ENCODE data around the gene CLDN15.
A peak's percentile ranks its signal among the peaks of the same experiment; 100 is the strongest.

CLDN15 gene

GRCh38 chr7:101244375-101245146, 7.0 kb upstream of the CLDN15 start, which contains the start of gene FIS1:
FIS1 (minus strand) TSS chr7:101245081; CDS start chr7:101245004, 77 bp downstream.
- peak; percentile 90 for DNase-seq (ENCODE audit: low read depth)

- DNase-seq (ENCODE audit: low read depth), result no peak
Observed at GRCh38 chr7:101243646-101244374, 6.2 kb upstream of the CLDN15 start.

DNA sequence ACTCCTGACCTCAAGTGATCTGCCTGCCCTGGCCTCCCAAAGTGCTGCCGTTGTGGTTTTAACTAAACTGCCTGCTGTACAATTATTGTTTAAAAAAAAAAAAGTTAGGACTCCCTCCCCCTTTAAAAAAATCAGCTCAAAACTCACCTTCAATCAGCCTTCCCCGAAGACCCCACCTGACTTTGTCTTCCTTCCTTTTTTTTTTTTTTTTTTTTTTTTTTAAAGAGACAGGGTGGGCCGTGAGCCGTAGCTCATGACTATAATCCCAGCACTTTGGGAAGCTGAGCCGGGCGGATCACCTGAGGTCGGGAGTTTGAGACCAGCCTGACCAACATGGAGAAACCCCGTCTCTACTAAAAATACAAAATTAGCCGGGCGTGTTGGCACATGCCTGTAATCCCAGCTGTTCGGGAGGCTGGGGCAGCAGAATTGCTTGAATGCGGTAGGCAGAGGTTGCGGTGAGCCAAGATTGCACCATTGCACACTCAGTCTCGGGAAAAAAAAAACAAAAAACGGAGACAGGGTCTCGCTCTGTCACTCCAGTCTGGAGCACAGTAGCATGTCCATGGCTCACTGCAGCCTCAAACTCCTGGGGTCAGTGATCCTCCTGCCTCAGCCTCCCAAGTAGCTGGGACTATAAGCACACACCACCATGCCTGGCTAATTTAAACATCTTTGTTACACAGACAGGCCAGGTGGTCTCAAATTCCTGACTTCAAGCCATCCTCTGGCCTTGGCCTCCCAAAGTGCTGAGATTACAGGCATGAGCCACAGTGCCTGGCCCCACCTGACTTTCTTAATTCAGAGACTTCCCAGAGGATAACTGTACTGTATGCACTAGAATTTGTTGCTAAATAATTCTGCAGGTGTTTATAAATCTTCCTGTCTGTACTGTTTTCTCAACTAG, 4.1 kb upstream of the CLDN15 start:
- no peak for DNase-seq (ENCODE audit: low read depth)

- DNase-seq (ENCODE audit: low read depth), result no peak
Observed at GRCh38 chr7:101241015-101241363, 3.4 kb upstream of the CLDN15 start.

- DNase-seq (ENCODE audit: low read depth), result no peak
Observed at GRCh38 chr7:101240226-101241014, 2.8 kb upstream of the CLDN15 start.

- no peak for DNase-seq (ENCODE audit: low read depth)
Observed at GRCh38 chr7:101239951-101240220, 2.3 kb upstream of the CLDN15 start.

DNA sequence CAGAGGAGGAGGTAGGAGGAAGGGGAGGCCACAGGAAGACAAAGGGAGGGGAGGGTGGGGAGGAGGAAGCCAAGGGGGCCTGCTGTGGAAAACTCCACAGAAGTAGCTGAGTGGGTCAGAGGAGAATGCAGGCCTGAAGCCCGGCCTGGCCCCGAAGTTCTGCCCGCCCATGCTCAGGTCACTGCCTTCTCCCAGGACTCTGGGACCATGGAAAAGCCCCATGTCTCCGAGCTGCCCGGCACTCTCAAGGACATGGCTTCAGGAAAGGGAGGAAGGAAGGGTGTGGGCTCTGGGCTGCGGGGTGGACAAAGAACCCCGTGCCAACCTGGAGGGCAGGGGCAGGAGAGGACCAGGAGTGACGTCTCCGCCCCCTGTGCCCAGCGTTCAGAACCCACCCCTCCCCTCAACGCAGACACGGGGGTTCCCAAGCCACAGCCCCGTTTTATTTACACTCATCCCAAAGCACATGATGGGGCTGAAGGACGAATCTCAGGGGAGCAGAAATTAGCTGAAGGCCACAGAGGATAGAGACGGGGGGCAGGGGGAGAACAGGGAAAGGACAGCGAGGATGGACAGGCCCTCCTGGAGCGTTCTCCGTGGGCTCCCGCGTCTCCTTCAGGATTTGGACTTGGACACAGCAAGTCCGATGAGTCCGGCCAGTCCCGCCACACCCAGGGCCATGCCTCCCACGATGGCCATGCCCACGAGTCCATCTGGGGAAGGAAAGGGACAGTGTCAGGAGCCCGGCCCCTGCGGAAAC, 1.8 kb upstream of the CLDN15 start:
- DNase-seq (ENCODE audit: low read depth), result no peak

DNA sequence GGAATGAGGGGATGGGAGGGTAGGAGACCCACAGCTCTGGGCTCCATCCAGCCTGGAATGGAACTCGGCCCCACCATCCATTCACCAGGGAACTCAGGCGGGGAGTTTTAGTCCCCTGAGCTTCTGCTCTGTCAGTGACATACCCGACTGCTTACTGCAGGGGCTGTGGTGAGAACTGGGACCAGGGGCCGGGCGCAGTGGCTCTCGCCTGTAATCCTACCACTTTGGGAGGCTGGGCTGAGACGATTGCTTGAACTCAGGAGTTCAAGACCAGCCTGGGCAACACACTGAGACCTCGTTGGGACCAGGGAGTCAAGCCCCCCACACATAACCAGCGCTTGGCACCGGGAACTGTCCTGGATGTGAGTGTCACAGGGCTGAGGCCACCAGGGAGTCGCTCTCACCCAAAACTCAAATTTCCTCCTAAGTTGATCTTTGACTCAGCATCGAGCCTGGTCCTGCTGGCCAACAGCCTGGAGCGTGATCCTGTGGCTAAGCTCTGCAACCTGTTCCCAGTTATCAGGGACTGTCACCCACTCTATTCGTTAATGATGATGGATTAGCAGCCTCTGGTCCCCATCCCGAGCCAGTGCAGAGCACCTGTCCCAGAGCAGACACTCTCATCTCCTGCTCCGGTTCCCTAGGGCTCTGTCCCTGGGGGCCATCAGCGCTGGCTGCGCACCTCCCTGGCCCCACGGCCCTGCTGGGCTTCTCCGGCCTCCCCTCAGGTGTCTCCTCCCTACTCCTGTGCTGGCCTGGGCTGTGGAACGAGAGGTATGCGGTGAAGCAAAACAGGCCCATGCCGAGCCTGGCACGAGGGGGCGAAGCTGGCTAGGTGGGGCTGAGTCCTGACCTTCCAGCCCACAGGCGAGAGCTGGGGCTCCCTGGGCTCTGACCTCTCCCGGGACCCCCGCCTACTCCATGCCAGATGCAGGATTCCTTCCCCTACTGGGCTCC, 902 bp upstream of the CLDN15 start:
- no peak for DNase-seq (ENCODE audit: low read depth)

- no peak for DNase-seq (ENCODE audit: low read depth)
Observed at GRCh38 chr7:101236292-101236835, 1.2 kb downstream of the CLDN15 start.

DNA sequence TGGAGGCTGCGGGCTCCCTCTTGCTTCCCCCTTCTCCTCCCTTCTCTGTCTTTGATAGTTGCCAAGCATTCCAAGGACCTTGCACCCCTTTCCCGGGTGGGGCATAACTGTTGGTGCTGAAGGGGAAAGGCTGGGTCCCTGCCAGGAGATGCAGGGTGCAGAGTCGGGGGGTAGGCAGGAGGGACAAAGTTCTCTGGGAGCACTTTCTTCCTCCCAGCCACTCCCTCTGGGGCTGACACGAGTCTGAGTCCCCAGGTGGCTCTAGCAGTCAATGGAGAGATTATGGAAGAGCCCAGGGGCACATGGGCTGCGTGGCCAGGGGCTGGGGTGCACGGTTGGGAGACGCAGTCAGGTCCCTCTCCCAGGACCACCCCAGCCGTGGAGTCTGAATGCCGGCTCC, 2.1 kb downstream of the CLDN15 start:
- DNase-seq (ENCODE audit: low read depth), result no peak

DNA sequence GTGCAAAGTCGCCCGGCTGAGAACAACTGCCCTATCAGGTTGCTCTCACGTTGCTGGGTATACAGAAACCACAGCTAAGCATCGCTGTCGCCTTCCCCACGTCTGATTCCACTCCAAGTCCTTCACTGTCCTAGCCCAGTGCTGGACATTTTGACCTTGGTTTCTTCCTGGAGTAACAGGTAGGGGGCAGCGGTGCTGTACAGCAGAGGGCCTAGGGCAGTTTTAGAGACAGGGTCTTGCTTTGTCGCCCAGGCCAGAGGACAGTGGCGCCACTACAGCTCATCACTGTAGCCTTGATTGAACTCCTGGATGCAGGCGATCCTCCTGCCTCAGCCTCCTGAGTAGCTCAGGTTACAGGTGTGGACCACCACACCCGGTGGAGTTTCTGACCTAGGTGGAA, 2.6 kb downstream of the CLDN15 start:
- DNase-seq (ENCODE audit: low read depth), result no peak

DNA sequence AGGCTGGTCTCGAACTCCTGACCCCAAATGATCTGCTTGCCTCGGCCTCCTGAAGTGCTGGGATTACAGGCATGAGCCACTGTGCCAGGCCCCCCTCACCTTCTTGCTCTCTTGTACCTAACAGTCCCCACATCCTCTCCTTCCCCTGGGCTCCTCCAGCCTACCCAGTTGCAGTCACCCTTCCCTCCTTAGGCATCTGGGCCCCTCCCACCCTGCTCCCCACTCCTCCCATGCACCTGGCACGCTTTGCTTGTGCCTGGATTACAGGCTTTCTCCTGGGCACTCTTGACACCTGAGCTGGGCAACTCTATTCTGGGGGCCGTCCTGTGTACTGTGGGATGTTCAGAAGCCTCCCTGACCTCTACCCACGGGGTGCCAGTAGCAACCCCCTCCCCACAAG, 3.0 kb downstream of the CLDN15 start:
- DNase-seq (ENCODE audit: low read depth), result no peak

GRCh38 chr7:101233907-101234547, 3.6 kb downstream of the CLDN15 start:
- DNase-seq (ENCODE audit: low read depth), result no peak

- no peak for DNase-seq (ENCODE audit: low read depth)
Observed at GRCh38 chr7:101232141-101232850, 5.3 kb downstream of the CLDN15 start.

- DNase-seq (ENCODE audit: low read depth), result no peak
Observed at GRCh38 chr7:101231644-101232043, 6.0 kb downstream of the CLDN15 start.

DNA sequence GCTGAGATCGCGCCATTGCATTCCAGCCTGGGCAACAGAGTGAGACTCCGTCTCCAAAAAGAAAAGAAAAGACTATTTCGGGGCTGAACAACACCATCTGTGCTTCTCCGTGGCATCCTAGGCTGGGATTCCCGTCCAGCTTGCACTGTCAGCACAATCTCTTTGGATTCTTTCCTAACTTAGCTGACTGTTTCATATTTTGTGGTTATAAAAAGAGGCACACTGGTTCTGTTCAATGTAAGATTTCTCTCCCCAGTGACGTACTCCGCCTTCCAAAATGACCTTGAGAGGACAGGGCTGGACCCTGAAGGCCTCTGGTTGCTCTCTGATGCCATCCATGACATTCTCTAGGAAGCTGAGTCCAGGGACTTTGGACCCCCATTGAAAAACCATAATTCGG, 10.9 kb downstream of the CLDN15 start:
- no peak for DNase-seq (ENCODE audit: low read depth)

GRCh38 chr7:101225650-101226049, 12.0 kb downstream of the CLDN15 start:
- no peak for DNase-seq (ENCODE audit: low read depth)

- DNase-seq (ENCODE audit: low read depth), result no peak
Observed at GRCh38 chr7:101223528-101223927, 14.1 kb downstream of the CLDN15 start.

All from stimulated activated CD8-positive, alpha-beta memory T cell treated with anti-CD3 and anti-CD28 coated beads, Interleukin-7, amount 100 ng/mL, for 24 hours (primary cell).